OCI-LY1 (cell line): ENCODE data around the gene KIAA1586.

Source experiments
- H2AFZ ChIP-seq: fragments of 200-600 bp; sonication (generic), shearing (Covaris generic); 2 replicates; pipeline ENCODE4 v1.6.0; 2014; ENCODE audit warnings: antibody characterized with exemption, mild to moderate bottlenecking, low read length
- H3F3A ChIP-seq: fragments of 200-600 bp; sonication (generic), shearing (Covaris generic); 2 replicates; pipeline ENCODE4 v1.6.0; 2014; ENCODE audit warnings: mild to moderate bottlenecking, antibody characterized with exemption, low read length, moderate library complexity; ENCODE audit not compliant: insufficient read depth
- H3K27ac ChIP-seq: fragments of 200-600 bp; sonication (generic); 2 replicates; pipeline ENCODE4 v1.5.1; 2014; ENCODE audit warnings: low read length, mixed run types, mild to moderate bottlenecking, low read depth; ENCODE audit not compliant: poor library complexity, severe bottlenecking
- H3K27me3 ChIP-seq: fragments of 200-600 bp; sonication (generic); 2 replicates; pipeline ENCODE4 v1.6.0; 2014; ENCODE audit warnings: antibody characterized with exemption, mild to moderate bottlenecking, low read length, moderate library complexity; ENCODE audit not compliant: insufficient read depth
- H3K36me3 ChIP-seq: fragments of 200-600 bp; sonication (generic); 2 replicates; pipeline ENCODE4 v1.6.1; 2014; ENCODE audit warnings: mild to moderate bottlenecking, antibody characterized with exemption, low read length, moderate library complexity, mixed read lengths; ENCODE audit not compliant: insufficient read depth
- H3K4me1 ChIP-seq: fragments of 200-600 bp; sonication (generic); 2 replicates; pipeline ENCODE4 v1.5.1; 2014; ENCODE audit warnings: mild to moderate bottlenecking, low read length, moderate library complexity; ENCODE audit not compliant: insufficient read depth, severe bottlenecking
- H3K4me2 ChIP-seq: fragments of 200-600 bp; sonication (generic), shearing (Covaris generic); 2 replicates; pipeline ENCODE4 v1.6.1; 2014; ENCODE audit warnings: low read length
- H3K4me3 ChIP-seq: fragments of 200-600 bp; sonication (generic); 2 replicates; pipeline ENCODE4 v1.5.1; 2014; ENCODE audit warnings: low read length, low read depth, mild to moderate bottlenecking, mixed read lengths; ENCODE audit not compliant: poor library complexity, severe bottlenecking
- H3K79me2 ChIP-seq: fragments of 200-600 bp; shearing (Covaris generic); 2 replicates; pipeline ENCODE4 v1.6.1; 2016; ENCODE audit warnings: mixed run types, low read length, mixed read lengths; ENCODE audit not compliant: insufficient read depth
- H3K9ac ChIP-seq: fragments of 200-600 bp; sonication (generic), shearing (Covaris generic); 2 replicates; pipeline ENCODE4 v1.6.1; 2014; ENCODE audit warnings: mild to moderate bottlenecking, low read length, mixed read lengths
- H3K9me2 ChIP-seq: fragments of 200-600 bp; sonication (generic), shearing (Covaris generic); 2 replicates; pipeline ENCODE4 v1.6.1; 2014; ENCODE audit warnings: low read depth, mild to moderate bottlenecking, low read length, mixed read lengths
- H3K9me3 ChIP-seq: fragments of 200-600 bp; shearing (Covaris generic); 2 replicates; pipeline ENCODE4 v1.6.1; 2014; ENCODE audit warnings: low read length, mixed read lengths
- H4K20me1 ChIP-seq: fragments of 200-600 bp; sonication (generic), shearing (Covaris generic); 2 replicates; pipeline ENCODE4 v1.6.0; 2016; ENCODE audit warnings: mild to moderate bottlenecking, low read length; ENCODE audit not compliant: insufficient read depth
- EZH2 ChIP-seq: fragments of 200-600 bp; sonication (generic), shearing (Covaris generic); IDR thresholded peaks from 2 replicates; pipeline ENCODE4 v1.8.0; 2017; ENCODE audit warnings: borderline replicate concordance, mixed run types, mild to moderate bottlenecking, antibody characterized with exemption, low read length, moderate library complexity, mixed read lengths
- TF ChIP-seq, protein P1 (sequence below): fragments of 200-600 bp; sonication (generic), shearing (Covaris generic); IDR thresholded peaks from 2 replicates; pipeline ENCODE4 v1.5.1; 2017; ENCODE audit warnings: mild to moderate bottlenecking, antibody characterized with exemption, low read length, moderate library complexity, mixed read lengths

The KIAA1586 gene

DNA sequence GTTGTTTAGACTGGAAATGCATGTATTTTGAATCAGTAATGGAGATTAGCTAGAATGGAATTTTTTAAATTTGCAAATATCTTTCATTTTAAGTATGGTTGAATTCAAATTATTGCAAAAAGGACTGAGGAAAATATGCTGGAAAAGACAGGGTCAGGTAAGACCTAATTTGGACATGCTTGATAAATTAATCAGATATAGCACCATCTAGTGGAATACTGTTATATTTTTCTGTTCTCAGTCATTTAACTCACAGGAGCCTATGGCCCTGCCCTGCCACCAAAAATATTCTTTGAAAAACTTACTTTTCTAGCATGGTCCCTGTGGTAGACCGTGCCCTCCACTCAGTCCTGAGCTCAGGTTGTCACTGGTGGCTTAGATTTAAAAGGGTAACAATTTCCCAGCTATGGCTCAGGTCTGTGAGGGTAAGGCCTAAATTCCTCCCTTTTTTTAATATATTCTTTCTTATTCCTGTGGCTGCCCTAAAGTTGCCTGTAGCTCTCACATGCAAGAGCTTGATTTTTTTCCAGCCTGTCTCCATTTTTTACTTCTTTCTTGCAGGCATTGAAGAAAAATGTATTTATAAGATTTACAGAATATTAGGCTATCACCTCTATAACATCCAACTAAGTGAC is 25.3 kb upstream of the KIAA1586 start:
- H2AFZ ChIP-seq, result no peak overlapping the region
- no peaks in the 10 kb centered on the region for H3K4me1 ChIP-seq
- no peak for TF ChIP-seq EZH2
- TF ChIP-seq, protein P1, sequence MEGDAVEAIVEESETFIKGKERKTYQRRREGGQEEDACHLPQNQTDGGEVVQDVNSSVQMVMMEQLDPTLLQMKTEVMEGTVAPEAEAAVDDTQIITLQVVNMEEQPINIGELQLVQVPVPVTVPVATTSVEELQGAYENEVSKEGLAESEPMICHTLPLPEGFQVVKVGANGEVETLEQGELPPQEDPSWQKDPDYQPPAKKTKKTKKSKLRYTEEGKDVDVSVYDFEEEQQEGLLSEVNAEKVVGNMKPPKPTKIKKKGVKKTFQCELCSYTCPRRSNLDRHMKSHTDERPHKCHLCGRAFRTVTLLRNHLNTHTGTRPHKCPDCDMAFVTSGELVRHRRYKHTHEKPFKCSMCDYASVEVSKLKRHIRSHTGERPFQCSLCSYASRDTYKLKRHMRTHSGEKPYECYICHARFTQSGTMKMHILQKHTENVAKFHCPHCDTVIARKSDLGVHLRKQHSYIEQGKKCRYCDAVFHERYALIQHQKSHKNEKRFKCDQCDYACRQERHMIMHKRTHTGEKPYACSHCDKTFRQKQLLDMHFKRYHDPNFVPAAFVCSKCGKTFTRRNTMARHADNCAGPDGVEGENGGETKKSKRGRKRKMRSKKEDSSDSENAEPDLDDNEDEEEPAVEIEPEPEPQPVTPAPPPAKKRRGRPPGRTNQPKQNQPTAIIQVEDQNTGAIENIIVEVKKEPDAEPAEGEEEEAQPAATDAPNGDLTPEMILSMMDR, result peak; percentile 57
- H3K4me2 ChIP-seq, result no peak overlapping the region
- H3K9ac ChIP-seq, result no peak overlapping the region
- H3K27ac ChIP-seq, result no peak overlapping the region
- no peak overlapping the region for H3K4me3 ChIP-seq
- H3K9me2 ChIP-seq, result no peaks in the 10 kb centered on the region
- H3K79me2 ChIP-seq, result no peaks in the 10 kb centered on the region
- H4K20me1 ChIP-seq, result no peaks in the 10 kb centered on the region
- H3K9me3 ChIP-seq, result 0 out of 2 replicates have a peak, but pooled peaks cover 3% of the 10 kb centered on the region
- no peaks in the 10 kb centered on the region for H3K36me3 ChIP-seq
- no peaks in the 10 kb centered on the region for H3F3A ChIP-seq
- peaks cover 4% of the 10 kb centered on the region; the same call in 1 of the 2 replicates for H3K27me3 ChIP-seq

DNA sequence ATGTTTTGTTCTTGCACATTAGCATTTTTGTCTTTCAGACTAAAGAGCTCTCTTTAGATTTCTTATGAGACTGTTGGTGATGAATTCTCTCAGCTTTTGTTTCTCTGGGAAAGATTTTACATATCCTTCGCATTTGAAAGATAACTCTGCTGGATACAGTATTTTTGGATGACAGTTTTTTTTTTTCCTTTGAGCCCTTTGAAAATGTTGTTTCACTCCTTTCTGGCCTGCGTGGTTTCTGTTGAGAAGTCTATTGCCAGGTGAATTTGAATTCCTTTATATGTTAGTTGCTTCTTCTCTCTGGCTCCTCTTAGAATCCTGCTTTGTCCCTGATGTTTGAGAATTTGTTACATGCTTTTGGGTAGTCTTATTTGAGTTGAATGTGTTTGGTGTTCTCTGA is 22.2 kb upstream of the KIAA1586 start:
- no peaks in the 10 kb centered on the region for H3K9me2 ChIP-seq
- H3F3A ChIP-seq, result no peaks in the 10 kb centered on the region
- H4K20me1 ChIP-seq, result no peaks in the 10 kb centered on the region
- no peaks in the 10 kb centered on the region for H3K36me3 ChIP-seq
- H3K4me1 ChIP-seq, result no peaks in the 10 kb centered on the region
- H3K4me2 ChIP-seq, result no peak overlapping the region
- no peak overlapping the region for H3K4me3 ChIP-seq
- H3K79me2 ChIP-seq, result no peaks in the 10 kb centered on the region
- H3K27me3 ChIP-seq, result peaks cover 4% of the 10 kb centered on the region; the same call in 1 of the 2 replicates
- no peak overlapping the region for H3K27ac ChIP-seq
- no peak overlapping the region for H2AFZ ChIP-seq
- H3K9me3 ChIP-seq, result 0 out of 2 replicates have a peak, but pooled peaks cover 3% of the 10 kb centered on the region
- TF ChIP-seq EZH2, result no peak
- TF ChIP-seq, protein P1, result no peak
- no peak overlapping the region for H3K9ac ChIP-seq

DNA sequence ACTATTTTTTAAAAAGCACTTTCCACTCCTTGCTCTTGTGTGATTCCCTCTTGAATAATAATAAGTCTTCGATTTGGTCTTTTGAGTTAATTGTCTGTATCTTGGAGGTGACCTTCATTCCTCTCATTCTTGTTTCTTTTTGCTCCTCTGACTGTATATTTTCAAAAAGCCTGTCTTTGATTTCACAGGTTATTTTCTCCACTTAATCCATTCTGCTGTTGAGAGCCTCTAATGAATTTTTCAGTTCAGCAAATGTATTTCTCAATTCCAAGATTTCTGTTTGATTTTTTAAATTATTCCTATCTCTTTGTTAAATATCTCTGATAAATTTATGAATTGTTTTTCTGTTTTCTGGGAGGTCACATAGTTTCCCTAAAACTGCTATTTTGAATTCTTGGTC is 21.7 kb upstream of the KIAA1586 start:
- Histone ChIP-seq H3K4me1 (no peaks in the 10 kb centered on the region), H3K36me3 (no peaks in the 10 kb centered on the region), H3K9me2 (no peaks in the 10 kb centered on the region), H4K20me1 (no peaks in the 10 kb centered on the region), H3K9ac (no peak overlapping the region), H3K79me2 (no peaks in the 10 kb centered on the region), H3K9me3 (0 out of 2 replicates have a peak, but pooled peaks cover 3% of the 10 kb centered on the region), H3K4me3 (no peak overlapping the region), H2AFZ (no peak overlapping the region), H3K27me3 (peaks cover 4% of the 10 kb centered on the region; the same call in 1 of the 2 replicates), H3K27ac (no peak overlapping the region), H3K4me2 (no peak overlapping the region), H3F3A (no peaks in the 10 kb centered on the region)
- TF ChIP-seq, protein P1, result no peak
- TF ChIP-seq EZH2, result no peak
